Mesendoderm (in vitro differentiated cells): ENCODE results near the gene RARRES2.
A peak's percentile ranks its signal among the peaks of the same experiment; 100 is the strongest.

Source experiments
- DNase-seq: peaks from one replicate; pipeline ENCODE4 v3.0.0; 2013
- H2AK5ac ChIP-seq: 2 replicates; pipeline ENCODE4 v1.6.1; 2013; ENCODE audit warnings: low read length, inconsistent platforms
- H2BK120ac ChIP-seq: 2 replicates; pipeline ENCODE4 v1.6.1; 2013; ENCODE audit warnings: low read depth, mild to moderate bottlenecking, low read length, moderate library complexity, mixed read lengths
- H2BK15ac ChIP-seq: replicated peaks from 2 replicates; pipeline ENCODE4 v1.6.1; 2013; ENCODE audit warnings: low read depth, mild to moderate bottlenecking, moderate library complexity
- H2BK5ac ChIP-seq: 2 replicates; pipeline ENCODE4 v1.6.1; 2013; ENCODE audit warnings: low read length, inconsistent platforms
- H3K18ac ChIP-seq: 2 replicates; pipeline ENCODE4 v1.6.1; 2013; ENCODE audit warnings: mild to moderate bottlenecking, low read length, mixed read lengths
- H3K23ac ChIP-seq: one replicate; pipeline ENCODE4 v1.6.1; 2013; ENCODE audit warnings: low read length
- H3K27ac ChIP-seq: 2 replicates; pipeline ENCODE4 v1.5.1; 2013; ENCODE audit warnings: low read depth, mild to moderate bottlenecking, inconsistent platforms, low read length, moderate library complexity
- H3K27me3 ChIP-seq: 2 replicates; pipeline ENCODE4 v1.6.1; 2013; ENCODE audit warnings: low read length, control low read depth, mild to moderate bottlenecking, inconsistent platforms; ENCODE audit not compliant: insufficient read depth, poor library complexity
- H3K36me3 ChIP-seq: 2 replicates; pipeline ENCODE4 v1.6.1; 2013; ENCODE audit warnings: low read length, inconsistent platforms; ENCODE audit not compliant: control insufficient read depth, insufficient read depth
- H3K4ac ChIP-seq: one replicate; pipeline ENCODE4 v1.6.1; 2013; ENCODE audit warnings: low read depth, mild to moderate bottlenecking, low read length, moderate library complexity
- H3K4me1 ChIP-seq: 2 replicates; pipeline ENCODE4 v1.6.1; 2013; ENCODE audit warnings: low read depth, low read length, inconsistent platforms; ENCODE audit not compliant: control insufficient read depth
- H3K4me2 ChIP-seq: 2 replicates; pipeline ENCODE4 v1.6.1; 2013; ENCODE audit warnings: low read length
- H3K4me3 ChIP-seq: 2 replicates; pipeline ENCODE4 v1.5.1; 2013; ENCODE audit warnings: mild to moderate bottlenecking, low read length
- H3K56ac ChIP-seq: one replicate; pipeline ENCODE4 v1.6.1; 2013; ENCODE audit warnings: low read length
- H3K79me1 ChIP-seq: 2 replicates; pipeline ENCODE4 v1.6.1; 2013; ENCODE audit warnings: low read length, inconsistent platforms
- H3K79me2 ChIP-seq: 2 replicates; pipeline ENCODE4 v1.6.1; 2013; ENCODE audit warnings: mild to moderate bottlenecking, low read length; ENCODE audit not compliant: control insufficient read depth, insufficient read depth
- H3K9ac ChIP-seq: 2 replicates; pipeline ENCODE4 v1.6.1; 2013; ENCODE audit warnings: low read length, inconsistent platforms
- H4K5ac ChIP-seq: one replicate; pipeline ENCODE4 v1.6.1; 2013; ENCODE audit warnings: low read length
- H4K8ac ChIP-seq: one replicate; pipeline ENCODE4 v1.6.1; 2013; ENCODE audit warnings: low read depth, mild to moderate bottlenecking, control low read depth, low read length, moderate library complexity
- WGBS: extraction: QIAGEN DNeasy Blood & Tissue Kit; methylation state at CpG from one replicate; pipeline ENCODE4 v1.1.7; 2013; ENCODE audit warnings: low lambda C conversion rate, missing lambda C conversion rate; ENCODE audit not compliant: insufficient coverage; ENCODE audit errors: extremely low coverage; 5-methylcytosine and 5-hydroxymethylcytosine counted together

RARRES2 gene

GRCh38 chr7:150371996-150372270 lies 30.5 kb upstream of the RARRES2 start:
- Histone ChIP-seq H3K9ac (no peak overlapping the region), H3K18ac (no peak overlapping the region), H3K4me2 (no peak overlapping the region), H2AK5ac (no peak overlapping the region), H3K79me2 (peaks cover 43% of the 10 kb centered on the region), H2BK120ac (no peak overlapping the region), H2BK15ac (no peak overlapping the region), H2BK5ac (no peak overlapping the region), H3K23ac (no peak overlapping the region), H3K56ac (no peak overlapping the region), H3K79me1 (peaks cover 25% of the 10 kb centered on the region), H3K27ac (no peak overlapping the region), H4K5ac (no peak overlapping the region), H3K4ac (no peak overlapping the region), H3K27me3 (no peaks in the 10 kb centered on the region), H3K36me3 (peaks cover 3% of the 10 kb centered on the region), H3K4me3 (no peak overlapping the region), H4K8ac (no peak overlapping the region), H3K4me1 (peaks cover 16% of the 10 kb centered on the region)
- no CpG with 5 or more reads among the region's 30 CpGs for WGBS
- DNase-seq: no peak

- no peak overlapping the region for H3K4me2 ChIP-seq
- no peak overlapping the region for H3K27ac ChIP-seq
- H4K8ac ChIP-seq: no peak overlapping the region
- no CpG with 5 or more reads among the region's 48 CpGs for WGBS
- H3K18ac ChIP-seq: no peak overlapping the region
- no peak overlapping the region for H3K4me3 ChIP-seq
- H3K4ac ChIP-seq: no peak overlapping the region
- no peak overlapping the region for H2AK5ac ChIP-seq
- no peak for DNase-seq
- peaks cover 3% of the 10 kb centered on the region for H3K36me3 ChIP-seq
- H3K79me2 ChIP-seq: peaks cover 43% of the 10 kb centered on the region
- H3K4me1 ChIP-seq: peaks cover 12% of the 10 kb centered on the region
- H3K79me1 ChIP-seq: peaks cover 23% of the 10 kb centered on the region
- no peaks in the 10 kb centered on the region for H3K27me3 ChIP-seq
- H3K56ac ChIP-seq: peak overlapping the region; percentile 0
- no peak overlapping the region for H3K23ac ChIP-seq
- H2BK15ac ChIP-seq: no peak overlapping the region
- no peak overlapping the region for H2BK120ac ChIP-seq
- no peak overlapping the region for H2BK5ac ChIP-seq
- H3K9ac ChIP-seq: no peak overlapping the region
- no peak overlapping the region for H4K5ac ChIP-seq
Observed at GRCh38 chr7:150371131-150371995, 29.9 kb upstream of the RARRES2 start.

GRCh38 chr7:150370612-150371071 lies 29.2 kb upstream of the RARRES2 start:
- H3K56ac ChIP-seq: peak overlapping the region; percentile 100
- H3K4me1 ChIP-seq: peaks cover 7% of the 10 kb centered on the region
- no peaks in the 10 kb centered on the region for H3K27me3 ChIP-seq
- no peak overlapping the region for H3K4ac ChIP-seq
- H4K5ac ChIP-seq: no peak overlapping the region
- no peak for DNase-seq
- H3K23ac ChIP-seq: no peak overlapping the region
- H2AK5ac ChIP-seq: peak overlapping the region; percentile 85
- H2BK5ac ChIP-seq: no peak overlapping the region
- H3K18ac ChIP-seq: no peak overlapping the region
- peaks cover 19% of the 10 kb centered on the region for H3K79me1 ChIP-seq
- no CpG with 5 or more reads among the region's 3 CpGs for WGBS
- H4K8ac ChIP-seq: no peak overlapping the region
- no peak overlapping the region for H3K4me3 ChIP-seq
- H3K27ac ChIP-seq: no peak overlapping the region
- peak overlapping the region; percentile 87 for H3K9ac ChIP-seq
- H3K36me3 ChIP-seq: peaks cover 3% of the 10 kb centered on the region
- no peak overlapping the region for H3K4me2 ChIP-seq
- H2BK120ac ChIP-seq: no peak overlapping the region
- peaks cover 43% of the 10 kb centered on the region for H3K79me2 ChIP-seq
- no peak overlapping the region for H2BK15ac ChIP-seq

GRCh38 chr7:150369748-150370501 lies 28.5 kb upstream of the RARRES2 start:
- H4K5ac ChIP-seq: peak overlapping the region; percentile 71
- DNase-seq: no peak
- H3K4me3 ChIP-seq: peak overlapping the region; percentile 87
- peak overlapping the region; percentile 79 for H3K27ac ChIP-seq
- no peak overlapping the region for H4K8ac ChIP-seq
- WGBS: no CpG with 5 or more reads among the region's 23 CpGs
- H3K27me3 ChIP-seq: no peaks in the 10 kb centered on the region
- peak overlapping the region; percentile 35 for H3K18ac ChIP-seq
- peak overlapping the region; percentile 70 for H2BK5ac ChIP-seq
- H2BK120ac ChIP-seq: no peak overlapping the region
- H3K23ac ChIP-seq: peak overlapping the region; percentile 94
- peaks cover 19% of the 10 kb centered on the region for H3K79me1 ChIP-seq
- peak overlapping the region; percentile 87 for H3K9ac ChIP-seq
- H3K4me2 ChIP-seq: peak overlapping the region; percentile 69
- H3K4me1 ChIP-seq: peaks cover 7% of the 10 kb centered on the region
- H3K4ac ChIP-seq: peak overlapping the region; percentile 87
- H2AK5ac ChIP-seq: peak overlapping the region; percentile 99
- H2BK15ac ChIP-seq: no peak overlapping the region
- H3K79me2 ChIP-seq: peaks cover 43% of the 10 kb centered on the region
- peak overlapping the region; percentile 100 for H3K56ac ChIP-seq
- peaks cover 3% of the 10 kb centered on the region for H3K36me3 ChIP-seq

- Histone ChIP-seq H2BK15ac (no peak overlapping the region), H3K4ac (peak overlapping the region; percentile 96), H2AK5ac (peak overlapping the region; percentile 99), H4K5ac (peak overlapping the region; percentile 71), H3K9ac (peak overlapping the region; percentile 87), H3K27me3 (no peaks in the 10 kb centered on the region), H3K56ac (peak overlapping the region; percentile 100), H3K23ac (peak overlapping the region; percentile 94), H2BK5ac (peak overlapping the region; percentile 97), H3K27ac (peak overlapping the region; percentile 79), H3K79me1 (peaks cover 19% of the 10 kb centered on the region), H3K18ac (peak overlapping the region; percentile 35), H3K79me2 (peaks cover 43% of the 10 kb centered on the region), H3K36me3 (peaks cover 3% of the 10 kb centered on the region), H2BK120ac (peak overlapping the region; percentile 3), H3K4me3 (peak overlapping the region; percentile 87), H3K4me1 (peaks cover 6% of the 10 kb centered on the region), H4K8ac (no peak overlapping the region), H3K4me2 (peak overlapping the region; percentile 69)
- no CpG with 5 or more reads among the region's 58 CpGs for WGBS
- DNase-seq: peak; percentile 95
Observed at GRCh38 chr7:150368884-150369747, 27.7 kb upstream of the RARRES2 start.
